G401.6 (cell line): Measurements from ENCODE around the gene OR51S1.
"Not testable (repeated sequence)": the region's sequence is repeated elsewhere in the genome, so short reads cannot be mapped to it uniquely, and the experiment has no call there.

Source experiments
- FAIRE-seq: peaks from 2 replicates; lab custom pipeline; 2012; peaks lifted over from hg19 to GRCh38; lab: Jason Lieb, UNC

OR51S1 gene

DNA sequence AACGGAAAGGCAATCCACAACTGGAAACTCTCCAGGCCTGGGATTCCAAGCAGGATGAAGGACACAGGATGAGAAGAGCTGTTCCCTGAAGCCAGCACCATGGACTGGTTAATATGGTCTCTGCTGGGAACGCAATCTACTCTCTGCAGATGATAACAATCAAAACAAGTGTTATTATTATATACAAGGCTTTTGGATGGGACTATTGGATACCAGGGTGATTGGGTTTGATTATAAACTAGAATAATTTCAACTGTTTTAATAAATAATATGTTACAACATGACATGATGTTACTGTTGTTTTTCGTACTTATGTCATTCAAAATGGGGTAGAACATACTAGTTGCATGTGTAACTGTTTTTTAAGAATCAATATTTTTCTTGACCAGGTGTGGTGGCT is 44.7 kb downstream of the OR51S1 start, which contains the start of gene OR52R1:
Gene OR52R1 (minus strand): TSS at position 101 of the 400 bp plus-strand sequence. CDS start 0 bp downstream, at position 101.
- FAIRE-seq, result no peak

DNA sequence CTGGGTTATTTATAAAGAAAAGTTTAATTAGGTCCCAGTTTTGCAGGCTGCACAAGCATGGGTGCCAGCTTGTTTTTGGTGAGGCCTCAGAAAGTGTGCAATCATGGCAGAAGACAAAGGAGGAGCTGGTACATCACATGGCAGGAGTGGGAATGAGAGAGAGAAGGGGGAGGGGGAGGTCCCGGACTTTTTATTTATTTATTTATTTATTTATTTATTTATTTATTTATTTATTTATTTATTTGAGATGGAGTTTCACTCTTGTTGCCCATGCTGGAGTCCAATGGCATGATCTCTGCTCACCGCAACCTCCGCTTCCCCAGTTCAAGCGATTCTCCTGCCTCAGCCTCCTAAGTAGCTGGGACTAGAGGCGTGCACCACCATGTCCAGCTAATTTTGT is 47.7 kb downstream of the OR51S1 start:
- FAIRE-seq, result not testable (repeated sequence)

DNA sequence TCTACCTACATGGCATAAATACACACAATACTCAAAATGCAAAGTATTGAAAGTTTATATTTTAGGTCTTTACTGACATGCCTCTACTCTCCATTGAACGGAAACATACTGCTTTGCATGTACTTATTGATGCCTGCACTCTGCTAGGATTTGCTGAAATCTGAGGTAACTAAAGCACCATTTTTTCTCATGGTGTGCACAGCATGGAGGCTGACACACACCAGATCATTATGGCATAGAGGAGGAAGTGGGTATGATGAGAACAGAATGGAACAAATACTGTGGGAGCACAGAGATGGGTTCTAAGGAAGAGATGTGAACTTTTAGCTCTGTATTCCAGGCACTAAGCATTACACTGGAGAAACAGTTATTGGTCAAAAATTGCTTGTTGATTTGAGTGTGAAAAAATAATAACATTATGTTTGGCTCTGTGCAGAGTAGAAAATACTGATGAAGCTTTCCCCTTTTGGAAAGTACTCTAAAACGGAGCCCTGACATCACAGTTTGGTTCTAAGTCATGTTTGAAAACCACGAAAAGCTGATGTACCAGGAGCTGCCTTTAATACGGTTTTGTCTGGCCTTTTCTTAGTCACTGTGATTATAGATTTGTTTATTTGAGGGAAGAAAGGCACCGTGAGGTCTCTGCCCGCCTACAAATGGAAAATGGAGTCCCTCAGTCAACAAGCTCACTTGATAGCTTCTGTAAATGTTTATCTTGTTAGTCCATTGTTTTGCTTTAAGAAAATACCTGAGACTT is 50.4 kb downstream of the OR51S1 start:
- FAIRE-seq, result no peak
